Hematopoietic multipotent progenitor cell treated with erythropoietin and hydrocortisone succinate and interleukin-3 and kit ligand, for 17 days (in vitro differentiated cells): ENCODE measurements around the gene SIN3B.

Experiments
- DNase-seq: peaks from one replicate; pipeline ENCODE4 v3.0.0-alpha.2; 2015; ENCODE audit warnings: low spot score

SIN3B gene

GRCh38 chr19:16889366-16889882 lies 60.2 kb downstream of the SIN3B start:
- DNase-seq, result no peak

- no peak for DNase-seq
These were observed 60.8 kb downstream of the SIN3B start for GRCh38 chr19:16889883-16890460.

DNA sequence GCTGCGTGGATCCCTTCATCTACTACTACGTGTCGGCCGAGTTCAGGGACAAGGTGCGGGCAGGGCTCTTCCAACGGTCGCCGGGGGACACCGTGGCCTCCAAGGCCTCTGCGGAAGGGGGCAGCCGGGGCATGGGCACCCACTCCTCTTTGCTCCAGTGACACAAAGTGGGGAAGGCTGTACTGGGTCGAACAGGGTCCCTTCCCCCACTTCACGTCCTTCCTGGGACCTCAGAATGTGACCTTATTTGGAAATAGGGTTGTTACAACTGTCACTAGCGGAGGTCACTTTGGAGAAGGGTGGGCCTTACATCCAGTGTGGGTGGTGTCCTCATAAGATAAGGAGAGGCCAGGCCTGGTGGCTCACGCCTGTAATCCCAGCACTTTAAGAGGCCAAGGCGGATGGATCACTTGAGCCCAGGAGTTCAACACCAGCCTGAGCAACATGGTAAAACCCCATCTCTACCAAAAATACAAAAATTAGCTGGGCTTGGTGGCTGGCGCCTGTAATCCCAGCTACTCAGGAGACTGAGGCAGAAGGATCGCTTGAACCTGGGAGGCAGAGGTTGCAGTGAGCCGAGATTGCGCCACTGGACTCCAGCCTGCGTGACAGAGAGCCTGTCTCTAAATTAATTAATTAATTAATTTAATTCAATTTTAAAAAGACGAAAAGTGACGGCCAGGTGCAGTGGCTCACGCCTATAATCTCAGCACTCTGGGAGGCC lies 61.4 kb downstream of the SIN3B start:
- DNase-seq, result no peak

- DNase-seq, result no peak
These were observed 62.6 kb downstream of the SIN3B start for GRCh38 chr19:16891696-16892382.

- DNase-seq, result no peak
These were observed 63.2 kb downstream of the SIN3B start for GRCh38 chr19:16892436-16892835.

DNA sequence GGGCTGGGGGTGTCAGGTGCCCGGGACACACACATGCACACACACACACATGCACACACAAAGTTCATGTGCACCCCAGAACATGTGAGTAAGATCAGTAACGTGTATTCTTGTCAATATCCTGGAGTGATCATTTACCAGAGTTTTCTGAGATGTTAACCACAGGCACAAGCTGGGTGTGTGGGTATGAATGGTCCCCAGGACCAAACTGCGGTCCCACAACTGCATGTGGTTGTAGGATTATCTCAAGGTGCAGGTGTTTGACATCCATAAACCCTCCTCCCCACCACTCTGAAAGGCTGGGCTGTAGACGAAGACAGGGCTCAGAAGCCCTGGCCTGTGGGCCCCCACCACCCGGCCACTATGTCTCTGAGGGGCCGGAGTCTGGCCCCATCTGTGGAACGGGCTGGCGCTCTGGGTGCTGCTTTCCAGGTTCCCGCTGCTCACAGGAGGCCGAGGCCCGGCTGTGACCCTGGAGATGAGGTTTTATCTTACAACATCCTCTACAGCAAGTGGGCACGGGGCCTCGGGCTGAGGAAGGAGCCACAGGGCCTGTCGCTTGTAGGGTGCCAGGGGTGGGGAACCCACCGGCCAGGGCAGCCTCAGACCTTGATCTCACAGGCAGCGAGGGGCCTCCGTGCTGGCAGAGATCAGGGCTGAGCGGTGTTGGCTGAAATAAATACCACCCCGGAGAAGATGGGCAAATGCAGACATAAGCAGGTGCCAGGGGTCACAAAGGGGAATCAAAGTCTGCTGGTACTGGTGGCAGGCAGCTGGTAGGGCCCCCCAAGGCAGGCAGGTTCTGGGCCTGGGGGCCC lies 63.9 kb downstream of the SIN3B start:
- DNase-seq, result no peak

DNA sequence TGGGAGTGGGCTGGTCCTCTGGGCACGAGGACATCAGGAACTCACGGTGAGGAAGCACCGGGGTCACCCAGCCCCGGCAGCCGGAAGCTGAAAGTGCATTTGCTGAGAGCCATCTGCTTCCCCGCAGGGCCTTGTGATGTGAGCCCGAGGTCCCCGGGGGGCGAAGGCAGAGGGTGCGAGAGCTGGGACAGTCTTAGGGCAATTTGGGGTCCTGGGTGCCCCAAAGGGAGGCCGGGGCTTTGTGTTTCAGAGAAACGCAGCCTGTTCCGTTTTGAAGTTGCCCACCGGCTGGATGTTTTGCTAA lies 64.4 kb downstream of the SIN3B start:
- DNase-seq, result no peak

DNA sequence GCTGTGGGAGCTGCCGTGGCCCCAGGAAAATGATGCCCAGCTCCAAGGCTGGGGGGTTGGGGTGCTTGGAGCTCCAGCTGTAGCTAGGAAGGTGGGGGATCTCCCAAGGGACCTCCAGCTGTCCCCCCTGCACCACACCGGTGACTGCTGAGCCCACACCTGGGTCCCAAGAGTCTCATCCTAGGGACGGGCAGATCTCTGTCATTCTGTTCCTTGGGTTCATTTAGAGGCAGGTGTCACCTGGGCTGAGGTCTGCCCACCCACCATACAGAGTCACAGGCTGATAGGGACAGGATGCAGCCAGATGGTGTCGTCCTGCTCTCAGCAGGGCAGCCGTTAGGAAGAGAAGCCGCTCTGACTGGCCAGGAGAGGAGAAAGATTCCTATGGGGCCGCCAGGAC lies 64.9 kb downstream of the SIN3B start:
- no peak for DNase-seq

- no peak for DNase-seq
These were observed 66.4 kb downstream of the SIN3B start for GRCh38 chr19:16895467-16896145.

DNA sequence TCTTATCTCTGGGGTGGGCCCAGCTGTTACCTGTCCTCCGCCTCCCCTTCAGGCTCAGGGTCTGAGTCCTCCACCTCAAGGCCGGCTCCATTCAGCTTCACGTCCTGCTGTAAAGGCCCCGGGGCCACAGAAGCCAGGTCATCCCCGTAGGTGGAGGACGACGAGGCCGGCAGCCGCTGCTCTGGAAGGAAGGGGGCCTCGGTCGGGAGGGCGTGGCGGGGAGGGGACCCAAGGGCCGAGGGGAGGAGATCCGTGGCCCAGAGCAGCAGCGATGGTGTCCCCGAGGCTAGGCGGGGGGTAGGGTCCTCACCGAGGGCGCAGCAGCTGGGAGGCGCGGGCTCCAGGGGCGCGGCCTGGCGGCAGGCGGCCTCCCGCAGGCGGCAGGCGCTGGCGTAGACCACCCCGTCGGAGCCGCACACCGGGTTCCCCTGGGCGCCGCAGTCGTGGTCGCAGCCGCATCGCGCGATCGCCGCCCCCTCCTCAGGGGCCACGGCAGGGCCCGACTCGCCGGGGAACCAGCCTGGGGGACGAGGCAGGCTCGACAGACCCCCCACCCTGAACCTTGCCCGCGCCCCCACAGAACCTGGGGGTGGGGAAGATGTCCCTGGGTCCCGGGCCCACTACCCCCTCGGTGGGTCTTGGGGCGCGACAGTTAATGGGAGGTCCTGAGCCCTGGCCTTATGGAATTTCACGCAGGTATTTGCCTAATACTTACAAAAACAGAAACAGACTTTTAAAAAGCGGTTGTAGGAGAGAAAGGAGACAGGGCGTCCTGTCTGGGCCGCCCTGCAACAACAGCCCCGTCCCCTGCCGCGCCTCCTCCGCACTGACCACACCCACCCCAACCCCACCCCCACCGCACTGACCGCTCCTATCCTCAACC lies 67.2 kb downstream of the SIN3B start:
- no peak for DNase-seq

DNA sequence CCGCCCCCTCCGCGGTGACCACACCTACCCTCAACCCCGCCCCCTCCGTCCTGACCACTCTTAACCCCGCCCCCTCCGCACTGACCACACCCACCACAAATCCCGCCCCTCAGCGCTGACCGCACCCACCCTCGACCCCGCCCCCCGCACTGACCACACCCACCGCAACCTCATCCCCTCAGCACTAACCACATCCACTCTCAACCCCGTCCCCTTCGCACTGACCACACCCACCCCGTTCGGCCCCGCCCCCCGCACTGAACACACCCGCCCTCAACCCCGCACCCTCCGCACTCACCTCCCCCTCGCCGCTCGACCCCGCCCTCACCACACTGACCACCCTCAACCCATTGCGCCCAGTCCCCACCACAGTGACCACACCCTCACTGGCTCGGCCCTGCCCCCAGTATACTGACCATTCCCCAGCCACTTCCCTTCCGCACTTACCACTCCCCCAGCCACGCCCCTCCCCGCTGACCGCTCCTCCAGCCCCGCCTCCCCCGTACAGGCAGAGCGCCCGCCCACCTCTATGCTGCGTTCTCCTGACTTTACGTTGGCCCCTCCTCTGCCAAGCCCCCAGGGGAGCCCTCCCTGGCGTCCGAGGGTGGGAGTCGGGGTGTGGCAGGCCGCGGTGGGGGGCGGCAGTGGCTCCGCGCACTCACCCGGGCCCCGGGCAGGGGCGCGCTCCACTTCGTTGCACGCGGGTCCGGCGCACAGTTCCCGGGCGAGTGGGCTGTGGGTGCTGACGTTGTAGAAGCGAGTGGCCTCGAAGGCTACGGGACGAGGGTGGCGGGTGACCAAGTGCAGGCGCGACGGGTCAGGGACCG lies 68.0 kb downstream of the SIN3B start:
- DNase-seq, result peak; percentile 73

DNA sequence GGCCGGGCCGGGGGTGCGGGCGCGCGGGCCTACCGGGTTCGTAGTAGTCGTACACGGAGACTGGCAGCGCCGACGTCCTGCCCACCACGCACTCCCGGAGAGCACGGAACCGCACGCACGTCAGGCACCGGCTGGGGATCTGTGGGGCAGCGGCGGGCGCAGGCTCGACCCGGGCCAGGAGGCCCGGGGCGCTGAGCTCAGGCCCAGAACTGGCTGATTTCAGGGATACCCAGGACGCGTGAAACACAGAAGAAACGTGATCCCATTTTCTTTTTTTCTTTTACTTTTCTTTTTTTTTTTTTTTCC lies 68.6 kb downstream of the SIN3B start:
- no peak for DNase-seq

GRCh38 chr19:16898361-16899015 lies 69.3 kb downstream of the SIN3B start:
- DNase-seq, result no peak

GRCh38 chr19:16899566-16900075 lies 70.4 kb downstream of the SIN3B start:
- no peak for DNase-seq

GRCh38 chr19:16901491-16902175 lies 72.4 kb downstream of the SIN3B start:
- no peak for DNase-seq

DNA sequence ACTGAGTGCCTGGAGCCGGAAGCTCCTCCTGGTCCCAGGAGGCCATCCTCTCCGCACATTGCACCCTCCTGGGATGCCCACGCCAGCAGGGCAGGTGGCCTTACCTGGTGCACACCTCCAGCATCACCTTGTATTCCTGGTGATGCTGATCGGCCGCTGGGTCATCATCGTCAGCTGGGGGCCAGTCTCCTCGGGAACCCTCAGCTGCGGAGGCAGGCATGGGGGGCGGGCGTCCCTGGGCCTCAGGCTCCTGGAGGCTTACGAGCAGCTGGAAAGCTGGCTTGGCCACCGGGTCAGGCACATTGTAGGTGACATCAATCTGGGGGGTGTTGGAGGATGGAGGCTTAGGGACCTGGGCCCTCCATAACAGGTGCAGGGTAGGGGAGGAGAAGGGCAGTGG lies 73.3 kb downstream of the SIN3B start:
- no peak for DNase-seq

- DNase-seq, result no peak
These were observed 74.1 kb downstream of the SIN3B start for GRCh38 chr19:16903347-16903746.

GRCh38 chr19:16904599-16904998 lies 75.4 kb downstream of the SIN3B start:
- DNase-seq, result no peak

- no peak for DNase-seq
These were observed 79.6 kb downstream of the SIN3B start for GRCh38 chr19:16908759-16909158.
